ENCODE data around the gene OR6B3.

Gene OR6B3

DNA sequence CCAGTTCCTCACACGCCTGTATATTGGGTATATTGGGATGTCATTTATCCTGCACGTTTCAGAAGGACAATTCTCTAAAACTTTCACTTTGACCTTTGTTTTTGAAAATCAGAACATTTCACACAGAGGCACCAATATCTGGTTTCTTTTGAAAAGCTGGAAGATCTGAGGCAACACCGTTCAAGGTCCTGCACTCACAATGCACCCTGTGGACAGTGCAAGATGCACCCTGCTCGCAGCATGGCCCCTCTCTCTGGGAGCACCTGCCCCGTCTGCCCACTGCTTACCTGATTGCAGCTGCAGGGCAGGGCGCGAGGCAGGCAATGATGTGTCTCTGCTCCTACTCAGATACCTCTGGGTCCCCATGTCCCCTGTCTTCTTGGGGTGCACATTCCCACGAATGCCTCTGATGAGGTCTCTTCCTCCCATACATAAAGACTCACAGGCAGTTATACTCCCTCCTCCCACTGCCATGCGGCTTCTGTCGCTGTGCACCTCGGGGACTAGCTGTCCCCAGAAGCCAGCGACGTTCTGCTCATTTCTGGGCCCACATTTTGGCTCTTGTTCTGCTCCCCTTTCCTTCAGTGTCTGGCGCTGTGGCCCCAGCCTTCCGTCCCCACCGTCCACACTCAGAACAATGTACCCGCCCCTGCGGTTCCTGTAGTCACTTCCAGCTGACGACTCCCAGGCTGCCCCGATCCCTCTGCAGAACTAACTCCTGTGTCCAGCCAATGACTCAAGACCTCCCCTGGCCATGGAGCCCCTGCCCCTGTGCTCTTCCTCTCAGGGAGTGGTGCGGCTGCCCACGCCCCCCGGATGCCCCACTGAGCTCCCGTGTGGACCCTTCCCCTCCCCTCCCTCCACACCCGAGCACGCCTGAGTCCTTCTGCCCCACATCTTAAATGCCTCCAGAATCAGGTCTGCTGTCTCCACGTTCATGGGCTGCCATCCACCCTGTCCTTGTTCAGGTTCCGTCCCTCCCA, at the start of gene OR6B3:
Gene OR6B3 (minus strand): TSS at position 349 of the 983 bp plus-strand sequence.
- Histone ChIP-seq H3K9me3 (no peaks in the 10 kb centered on the region), H3K36me3 (replicated peaks) (no peaks in the 10 kb centered on the region), H3K4me1 (no peaks in the 10 kb centered on the region), H3K4me3 (no peak within 1 kb of the TSS), H3K27me3 (ENCODE audit: low read depth) (peaks cover 31% of the 10 kb centered on the region)
- in situ Hi-C loops (cut with MboI; ENCODE audit: low sequenced_read_pairs), result loop anchor here (25.0 kb wide), 1 partner anchor 384 kb away; the partner anchor contains the start of gene GPC1
- DNase-seq (ENCODE audit: low spot score in 2 of 2), result no peak

DNA sequence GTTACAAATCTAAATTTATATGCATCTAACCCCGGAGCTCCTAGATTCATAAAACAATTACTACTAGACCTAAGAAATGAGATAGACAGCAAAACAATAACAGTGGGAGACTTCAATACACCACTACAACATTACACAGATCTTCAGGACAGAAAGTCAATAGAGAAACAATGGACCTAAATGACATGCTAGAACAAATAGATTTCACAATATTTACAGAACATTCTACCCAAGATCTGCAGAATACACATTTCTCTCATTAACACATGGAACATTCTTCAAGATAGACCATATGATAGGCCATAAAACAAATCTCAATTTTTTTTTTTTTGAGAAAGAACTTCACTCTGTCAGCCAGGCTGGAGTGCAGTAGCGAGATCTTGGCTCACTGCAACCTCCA, 45.0 kb upstream of the OR6B3 start:
- no peaks in the 10 kb centered on the region for H3K4me1 ChIP-seq
- H3K27me3 ChIP-seq (ENCODE audit: low read depth), result peaks cover 28% of the 10 kb centered on the region; the same call in 1 of the 2 replicates
- no peaks in the 10 kb centered on the region for H3K36me3 ChIP-seq (replicated peaks)
- H3K9me3 ChIP-seq, result 0 out of 2 replicates have a peak, but pooled peaks cover 3% of the 10 kb centered on the region
- in situ Hi-C loops (cut with MboI; ENCODE audit: low sequenced_read_pairs), result no loop called here
- no peak for DNase-seq (ENCODE audit: low spot score in 2 of 2)
- H3K4me3 ChIP-seq, result no peak overlapping the region

DNA sequence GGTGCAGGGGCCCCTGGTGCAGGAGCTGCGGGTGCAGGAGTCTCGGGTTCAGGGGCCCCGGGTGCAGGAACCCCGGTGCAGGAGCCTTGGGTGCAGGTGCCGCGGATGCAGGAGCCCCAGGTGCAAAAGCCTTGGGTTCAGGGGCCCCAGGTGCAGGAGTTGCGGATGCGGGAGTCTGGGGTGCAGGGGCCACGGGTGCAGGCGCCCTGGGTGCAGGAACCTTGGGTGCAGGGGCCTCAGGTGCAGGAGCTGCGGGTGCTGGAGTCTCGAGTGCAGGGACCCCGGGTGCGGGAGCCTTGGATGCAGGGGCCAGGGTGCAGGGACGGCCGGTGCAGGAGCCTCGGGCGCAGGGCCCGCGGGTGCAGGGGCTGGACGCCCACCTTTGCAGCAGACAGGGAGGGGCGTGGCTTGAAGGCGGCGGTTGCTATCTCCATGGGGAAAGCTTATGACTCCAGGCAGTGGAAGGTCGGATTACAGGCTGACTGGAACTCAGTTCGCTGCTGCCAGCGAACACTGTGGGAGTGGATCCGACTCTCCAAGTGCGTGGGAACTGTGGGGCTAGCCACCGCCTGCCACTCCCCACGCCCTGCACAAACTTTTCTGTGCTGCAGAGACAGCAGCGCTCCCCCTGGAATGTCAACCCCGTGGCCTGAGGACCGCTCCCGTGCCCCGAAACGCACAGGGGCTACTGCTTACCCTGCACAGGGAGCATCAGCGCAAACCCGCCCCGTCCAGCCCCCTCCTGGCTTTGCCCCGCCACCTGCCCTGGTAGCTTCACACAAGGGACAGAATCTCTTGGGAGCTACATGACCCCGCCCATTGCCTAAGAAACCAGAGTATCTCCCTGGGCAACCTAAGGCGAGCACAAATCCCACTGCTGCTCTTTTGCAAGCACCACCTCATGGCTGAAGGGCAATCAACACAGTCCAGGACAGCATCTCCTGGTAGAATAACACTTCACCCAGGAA, 42.5 kb upstream of the OR6B3 start:
- no peaks in the 10 kb centered on the region for H3K4me1 ChIP-seq
- in situ Hi-C loops (cut with MboI; ENCODE audit: low sequenced_read_pairs), result no loop called here
- H3K4me3 ChIP-seq, result no peak overlapping the region
- no peaks in the 10 kb centered on the region for H3K36me3 ChIP-seq (replicated peaks)
- H3K27me3 ChIP-seq (ENCODE audit: low read depth), result peaks cover 36% of the 10 kb centered on the region
- DNase-seq (ENCODE audit: low spot score in 2 of 2), result no peak
- H3K9me3 ChIP-seq, result 0 out of 2 replicates have a peak, but pooled peaks cover 3% of the 10 kb centered on the region

DNA sequence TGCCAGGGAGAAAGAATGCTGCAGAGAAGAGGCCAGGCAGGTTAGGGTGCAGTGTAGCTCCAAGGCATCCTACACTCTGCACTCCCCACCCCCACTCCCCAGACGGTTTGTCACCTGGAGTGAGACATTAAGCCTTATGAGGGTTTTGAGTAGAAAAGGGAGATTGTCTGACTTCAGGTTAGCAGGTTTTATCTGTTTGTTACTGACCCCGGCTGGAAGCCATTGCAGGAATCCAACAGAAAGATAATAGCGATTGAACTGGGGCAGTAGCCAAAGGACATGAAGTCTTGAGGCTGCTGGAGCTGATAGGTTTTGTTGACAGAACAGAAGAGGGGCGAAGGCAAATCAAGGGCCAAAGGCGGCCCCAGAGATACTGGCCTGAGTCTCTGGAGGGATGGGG, 36.0 kb upstream of the OR6B3 start:
- Histone ChIP-seq H3K36me3 (replicated peaks) (no peaks in the 10 kb centered on the region), H3K27me3 (ENCODE audit: low read depth) (peaks cover 17% of the 10 kb centered on the region), H3K4me1 (no peaks in the 10 kb centered on the region), H3K4me3 (no peak overlapping the region), H3K9me3 (peaks cover 3% of the 10 kb centered on the region; the same call in 1 of the 2 replicates)
- in situ Hi-C loops (cut with MboI; ENCODE audit: low sequenced_read_pairs), result no loop called here
- no peak for DNase-seq (ENCODE audit: low spot score in 2 of 2)

DNA sequence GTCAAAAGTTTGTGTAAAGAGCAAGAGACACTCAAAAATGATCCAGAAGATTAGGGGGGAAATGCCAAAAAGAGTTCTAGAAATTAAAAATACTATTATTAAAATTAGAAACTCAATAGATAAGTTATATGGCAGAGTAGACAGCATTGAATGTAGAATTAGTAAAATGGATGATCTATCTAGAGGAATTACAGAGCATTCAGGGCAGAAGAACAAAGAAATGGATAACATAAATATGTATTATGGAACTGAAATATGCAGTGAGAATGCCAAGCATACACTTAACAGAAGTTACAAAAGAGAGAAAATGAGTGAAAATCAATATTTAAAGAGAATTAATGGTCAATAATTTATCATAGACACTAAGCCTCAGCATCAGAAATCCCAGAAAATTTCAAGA, 33.2 kb upstream of the OR6B3 start:
- DNase-seq (ENCODE audit: low spot score in 2 of 2), result no peak
- H3K9me3 ChIP-seq, result peaks cover 3% of the 10 kb centered on the region; the same call in 1 of the 2 replicates
- in situ Hi-C loops (cut with MboI; ENCODE audit: low sequenced_read_pairs), result no loop called here
- no peaks in the 10 kb centered on the region for H3K4me1 ChIP-seq
- no peak overlapping the region for H3K4me3 ChIP-seq
- peaks cover 2% of the 10 kb centered on the region; the same call in 1 of the 2 replicates for H3K27me3 ChIP-seq (ENCODE audit: low read depth)
- H3K36me3 ChIP-seq (replicated peaks), result no peaks in the 10 kb centered on the region

DNA sequence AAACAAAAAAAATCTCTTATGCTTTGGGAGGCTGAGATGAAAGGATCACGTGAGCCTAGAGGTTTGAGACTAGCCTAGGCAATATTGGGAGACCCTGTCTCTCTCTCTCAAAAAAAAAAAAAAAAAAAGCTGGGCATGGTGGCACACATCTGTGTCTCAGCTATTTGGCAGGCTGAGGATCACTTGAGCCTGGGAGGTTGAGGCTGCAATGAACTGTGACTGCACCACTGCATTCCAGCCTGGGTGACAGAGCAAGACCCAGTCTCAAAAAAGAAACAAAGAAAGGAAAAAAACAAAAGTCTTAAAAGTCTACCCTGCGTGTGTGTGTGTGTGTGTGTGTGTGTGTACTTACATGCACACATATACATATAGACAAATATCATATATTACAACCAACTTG, 25.3 kb upstream of the OR6B3 start:
- DNase-seq (ENCODE audit: low spot score in 2 of 2), result no peak
- no peaks in the 10 kb centered on the region for H3K36me3 ChIP-seq (replicated peaks)
- in situ Hi-C loops (cut with MboI; ENCODE audit: low sequenced_read_pairs), result no loop called here
- no peak overlapping the region for H3K4me3 ChIP-seq
- no peaks in the 10 kb centered on the region; the same call in 1 of the 2 replicates for H3K27me3 ChIP-seq (ENCODE audit: low read depth)
- H3K9me3 ChIP-seq, result no peaks in the 10 kb centered on the region; the same call in 1 of the 2 replicates
- no peaks in the 10 kb centered on the region for H3K4me1 ChIP-seq

DNA sequence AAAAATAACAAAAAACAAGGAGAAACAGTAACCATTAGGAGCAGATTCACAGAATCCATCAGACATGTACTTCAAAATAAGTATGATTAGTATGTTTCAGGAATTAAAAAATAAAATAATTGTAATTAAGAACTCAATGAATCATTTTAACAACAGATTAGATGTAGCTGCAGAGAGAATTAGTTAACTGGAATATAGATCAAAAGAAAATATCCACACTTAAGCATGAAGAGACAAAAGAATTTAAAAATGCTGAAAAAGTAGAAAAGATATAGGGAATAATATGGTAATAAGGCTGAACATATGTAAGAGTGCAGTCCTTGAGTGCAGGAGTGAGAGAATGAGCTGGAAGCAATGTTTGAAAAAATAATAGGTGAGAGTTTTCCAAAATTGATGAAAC, 24.1 kb upstream of the OR6B3 start:
- Histone ChIP-seq H3K4me1 (no peaks in the 10 kb centered on the region), H3K9me3 (no peaks in the 10 kb centered on the region; the same call in 1 of the 2 replicates), H3K36me3 (replicated peaks) (no peaks in the 10 kb centered on the region), H3K27me3 (ENCODE audit: low read depth) (no peaks in the 10 kb centered on the region), H3K4me3 (no peak overlapping the region)
- in situ Hi-C loops (cut with MboI; ENCODE audit: low sequenced_read_pairs), result no loop called here
- no peak for DNase-seq (ENCODE audit: low spot score in 2 of 2)

DNA sequence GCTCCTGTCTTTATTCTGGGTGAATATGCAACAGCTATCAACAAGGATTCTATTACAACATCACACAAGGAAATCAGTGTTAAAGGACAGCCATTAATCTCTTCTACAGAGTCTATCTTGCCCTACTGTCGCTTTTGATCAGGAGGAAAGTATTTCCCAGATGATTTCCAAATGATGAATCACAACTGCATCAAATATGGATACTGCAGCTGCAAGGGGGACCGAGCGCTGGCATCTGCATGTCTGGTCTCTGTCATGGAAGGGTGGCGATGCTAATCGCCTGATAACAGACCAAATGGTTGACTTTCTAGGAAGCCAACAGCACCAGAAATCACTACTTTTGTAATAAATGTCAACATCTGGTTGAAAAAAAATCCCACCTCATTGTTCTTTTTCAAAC, 21.2 kb upstream of the OR6B3 start:
- Histone ChIP-seq H3K27me3 (ENCODE audit: low read depth) (no peaks in the 10 kb centered on the region), H3K9me3 (no peaks in the 10 kb centered on the region; the same call in 1 of the 2 replicates), H3K36me3 (replicated peaks) (no peaks in the 10 kb centered on the region), H3K4me3 (no peak overlapping the region), H3K4me1 (no peaks in the 10 kb centered on the region)
- no peak for DNase-seq (ENCODE audit: low spot score in 2 of 2)
- in situ Hi-C loops (cut with MboI; ENCODE audit: low sequenced_read_pairs), result loop anchor here (25.0 kb wide), 1 partner anchor 363 kb away; the partner anchor contains the start of gene GPC1

DNA sequence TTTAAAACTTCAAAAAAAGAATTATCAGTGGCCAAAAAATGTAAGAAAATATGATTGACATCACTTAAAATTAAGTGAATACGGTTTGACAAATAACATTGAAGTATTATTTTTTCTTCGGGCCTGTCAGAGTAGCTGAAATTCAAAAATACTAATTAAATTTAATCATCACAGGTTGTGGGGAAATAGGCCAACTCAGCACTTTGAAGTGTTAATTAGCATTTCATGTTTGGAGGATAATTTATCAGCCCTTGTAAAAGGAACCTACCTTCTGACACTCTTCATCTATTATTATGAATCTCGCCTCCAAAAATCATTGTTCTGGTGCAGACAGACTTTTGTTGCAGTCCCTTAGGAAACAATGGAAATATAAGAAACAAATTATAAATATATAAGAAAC, 17.6 kb upstream of the OR6B3 start:
- DNase-seq (ENCODE audit: low spot score in 2 of 2), result no peak
- in situ Hi-C loops (cut with MboI; ENCODE audit: low sequenced_read_pairs), result loop anchor here (25.0 kb wide), 1 partner anchor 366 kb away; the partner anchor contains the start of gene GPC1
- H3K27me3 ChIP-seq (ENCODE audit: low read depth), result no peaks in the 10 kb centered on the region
- no peak overlapping the region for H3K4me3 ChIP-seq
- H3K4me1 ChIP-seq, result no peaks in the 10 kb centered on the region
- no peaks in the 10 kb centered on the region for H3K9me3 ChIP-seq
- H3K36me3 ChIP-seq (replicated peaks), result no peaks in the 10 kb centered on the region

DNA sequence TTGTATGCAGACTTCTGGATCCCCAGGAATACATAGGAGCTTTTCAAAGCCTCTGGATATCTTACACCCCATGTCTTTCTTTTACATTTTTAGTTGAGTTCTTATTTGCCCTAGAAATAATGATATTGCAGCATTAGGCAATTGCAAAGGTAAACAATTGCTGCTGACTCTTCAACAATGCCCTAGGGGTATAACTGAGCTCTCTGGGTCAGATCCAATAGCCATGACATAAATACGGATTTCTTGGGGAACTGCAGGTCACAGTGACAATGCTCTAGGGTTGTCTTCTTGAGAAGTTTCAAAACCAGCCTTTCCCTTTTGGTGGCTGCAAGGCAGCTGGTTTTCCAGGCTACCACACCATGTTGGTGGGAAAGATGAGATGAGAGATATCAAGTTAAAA, 16.5 kb upstream of the OR6B3 start:
- no peaks in the 10 kb centered on the region for H3K36me3 ChIP-seq (replicated peaks)
- H3K9me3 ChIP-seq, result no peaks in the 10 kb centered on the region
- no peak overlapping the region for H3K4me3 ChIP-seq
- H3K27me3 ChIP-seq (ENCODE audit: low read depth), result no peaks in the 10 kb centered on the region
- H3K4me1 ChIP-seq, result peaks cover 7% of the 10 kb centered on the region
- DNase-seq (ENCODE audit: low spot score in 2 of 2), result no peak
- in situ Hi-C loops (cut with MboI; ENCODE audit: low sequenced_read_pairs), result loop anchor here (25.0 kb wide), 1 partner anchor 367 kb away; the partner anchor contains the start of gene GPC1

DNA sequence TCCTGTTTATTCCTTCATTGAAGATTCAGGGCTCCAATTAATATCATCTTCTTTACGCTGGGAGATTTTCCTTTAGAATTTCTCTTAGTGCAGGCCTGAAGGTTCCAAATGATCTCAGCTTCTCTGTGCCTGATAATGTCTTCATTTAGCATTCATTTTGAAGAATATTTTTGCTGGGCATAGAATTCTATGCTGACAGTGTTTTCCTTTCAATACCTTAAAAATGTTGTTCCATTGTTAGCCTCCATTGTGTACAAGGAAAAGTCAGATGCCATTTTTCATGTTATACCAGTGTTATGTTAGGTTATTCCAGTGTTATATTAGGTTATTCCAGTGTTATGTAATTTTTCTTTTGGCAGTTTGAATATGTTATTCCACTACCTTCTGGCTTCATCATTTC, 14.9 kb upstream of the OR6B3 start:
- no peak for DNase-seq (ENCODE audit: low spot score in 2 of 2)
- Histone ChIP-seq H3K36me3 (replicated peaks) (no peaks in the 10 kb centered on the region), H3K4me1 (peaks cover 10% of the 10 kb centered on the region), H3K9me3 (no peaks in the 10 kb centered on the region), H3K27me3 (ENCODE audit: low read depth) (no peaks in the 10 kb centered on the region), H3K4me3 (no peak overlapping the region)
- in situ Hi-C loops (cut with MboI; ENCODE audit: low sequenced_read_pairs), result loop anchor here (25.0 kb wide), 1 partner anchor 369 kb away; the partner anchor contains the start of gene GPC1

DNA sequence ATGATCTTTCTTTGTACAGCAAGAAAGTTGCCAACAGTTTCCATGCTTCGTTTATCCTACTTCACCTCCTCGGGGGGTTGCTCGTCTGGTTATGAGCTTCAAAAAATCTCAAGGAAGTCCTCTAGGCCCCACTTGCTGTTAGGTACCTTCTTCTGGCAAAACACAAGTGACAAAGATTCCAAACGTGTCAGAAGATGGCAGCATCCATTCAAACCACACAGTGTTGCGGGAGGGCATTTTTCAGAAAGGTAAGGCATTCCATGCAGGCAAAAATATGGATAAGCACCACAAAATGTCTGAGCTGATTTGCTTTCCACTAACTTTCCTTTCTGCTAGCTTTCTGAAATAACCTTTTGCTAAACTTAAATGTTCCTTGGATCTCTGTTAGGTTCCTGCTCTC, 13.2 kb upstream of the OR6B3 start:
- H3K36me3 ChIP-seq (replicated peaks), result no peaks in the 10 kb centered on the region
- no peak for DNase-seq (ENCODE audit: low spot score in 2 of 2)
- no peaks in the 10 kb centered on the region for H3K27me3 ChIP-seq (ENCODE audit: low read depth)
- in situ Hi-C loops (cut with MboI; ENCODE audit: low sequenced_read_pairs), result loop anchor here (25.0 kb wide), 1 partner anchor 371 kb away; the partner anchor contains the start of gene GPC1
- peaks cover 10% of the 10 kb centered on the region for H3K4me1 ChIP-seq
- no peaks in the 10 kb centered on the region for H3K9me3 ChIP-seq
- no peak overlapping the region for H3K4me3 ChIP-seq

DNA sequence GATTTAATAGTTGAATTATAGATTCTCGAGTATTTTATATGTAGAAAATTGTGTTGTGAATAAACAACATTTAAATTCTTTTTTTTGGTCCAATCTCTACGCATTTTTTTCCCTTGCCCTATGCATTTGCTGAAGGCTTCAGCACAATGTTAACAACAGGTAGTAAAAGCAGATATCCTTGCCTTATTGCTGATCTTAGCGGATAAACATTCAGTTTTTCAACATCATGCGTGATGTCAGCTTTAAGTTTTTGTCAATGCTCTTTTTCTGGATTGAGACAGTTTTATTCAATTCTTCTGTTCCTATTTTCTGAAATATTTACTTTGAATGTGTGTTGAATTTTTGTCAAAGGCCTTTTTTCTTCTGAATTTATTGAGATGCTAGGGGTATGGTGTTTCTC, 11.6 kb upstream of the OR6B3 start:
- Histone ChIP-seq H3K36me3 (replicated peaks) (no peaks in the 10 kb centered on the region), H3K4me3 (no peak overlapping the region), H3K9me3 (no peaks in the 10 kb centered on the region), H3K4me1 (peaks cover 10% of the 10 kb centered on the region), H3K27me3 (ENCODE audit: low read depth) (no peaks in the 10 kb centered on the region; the same call in 1 of the 2 replicates)
- no peak for DNase-seq (ENCODE audit: low spot score in 2 of 2)
- in situ Hi-C loops (cut with MboI; ENCODE audit: low sequenced_read_pairs), result loop anchor here (25.0 kb wide), 1 partner anchor 372 kb away; the partner anchor contains the start of gene GPC1
